ENCODE data around the gene FUT3. TPM values are rescaled to one million over a fixed set of nuclear protein-coding genes. Genes with fewer than 3 reads are reported as not detected.

Gene FUT3
- total and polyA plus RNA-seq, 8 donors: 1.1 to 119 (median 7.8) TPM

- intact Hi-C loops (cut with DNase I; ENCODE audit: low total_unique reads): loop anchor here (10.0 kb wide), 1 partner anchor 90 kb away; the partner anchor contains the start of gene NRTN
- Histone ChIP-seq H3K4me3 (no peak overlapping the region), H3K27me3 (peaks cover 0 to 27% (median 14%) of the 10 kb centered on the region in 3 donors), H3K36me3 (peaks cover 22 to 38% (median 31%) of the 10 kb centered on the region in 4 donors), H3K4me1 (peaks cover 16 to 64% (median 32%) of the 10 kb centered on the region in 4 donors), H3K9me3 (no peaks in the 10 kb centered on the region), H3K27ac (peak overlapping the region in 2 of 5 donors; percentile 52 to 77)
- DNase-seq: no peak
- 52 to 72% (median 66%) methylated on average over 10 to 28 of the region's 28 CpGs for WGBS, 5 donors
- no peak for TF ChIP-seq CTCF (IDR thresholded peaks at IDR 0.05)
- no peak for TF ChIP-seq POLR2AphosphoS5 (IDR thresholded peaks at IDR 0.05)
- no peak for TF ChIP-seq EP300 (IDR thresholded peaks at IDR 0.05)
- no peak for TF ChIP-seq POLR2A (IDR thresholded peaks at IDR 0.05)
Measured at GRCh38 chr19:5894704-5895349, 43.6 kb upstream of the FUT3 start.

- DNase-seq: peak in 1 of 2 donors; percentile 48
Measured at GRCh38 chr19:5893907-5894703, 42.9 kb upstream of the FUT3 start.

GRCh38 chr19:5893296-5893903, 42.2 kb upstream of the FUT3 start:
- 73 to 89% (median 80%) methylated on average over 9 to 13 of the region's 13 CpGs for WGBS, 5 donors

More at GRCh38 chr19:5893907-5894703, 42.9 kb upstream of the FUT3 start:
- Histone ChIP-seq H3K4me3 (no peak overlapping the region), H3K27me3 (peaks cover 0 to 29% (median 14%) of the 10 kb centered on the region in 3 donors), H3K27ac (peak overlapping the region in 2 of 5 donors; percentile 52 to 77), H3K36me3 (peaks cover 22 to 35% (median 30%) of the 10 kb centered on the region in 4 donors), H3K4me1 (peaks cover 16 to 67% (median 32%) of the 10 kb centered on the region in 4 donors), H3K9me3 (no peaks in the 10 kb centered on the region)
- 20 to 73% (median 62%) methylated on average over 1 to 28 of the region's 28 CpGs for WGBS, 5 donors
- intact Hi-C loops (cut with DNase I; ENCODE audit: low total_unique reads): loop anchor here (10.0 kb wide), 1 partner anchor 89 kb away; the partner anchor contains the start of gene NRTN
- TF ChIP-seq EP300 (IDR thresholded peaks at IDR 0.05): no peak
- no peak for TF ChIP-seq POLR2A (IDR thresholded peaks at IDR 0.05)
- TF ChIP-seq CTCF (IDR thresholded peaks at IDR 0.05): no peak
- TF ChIP-seq POLR2AphosphoS5 (IDR thresholded peaks at IDR 0.05): no peak

More at GRCh38 chr19:5893296-5893903, 42.2 kb upstream of the FUT3 start:
- Histone ChIP-seq H3K27me3 (peaks cover 0 to 29% (median 14%) of the 10 kb centered on the region in 3 donors), H3K9me3 (no peaks in the 10 kb centered on the region), H3K4me3 (no peak overlapping the region), H3K27ac (peak overlapping the region in 2 of 5 donors; percentile 52 to 77), H3K4me1 (peaks cover 16 to 67% (median 32%) of the 10 kb centered on the region in 4 donors), H3K36me3 (peaks cover 22 to 35% (median 30%) of the 10 kb centered on the region in 4 donors)
- no peak for DNase-seq
- intact Hi-C loops (cut with DNase I; ENCODE audit: low total_unique reads): loop anchor here (10.0 kb wide), 1 partner anchor 89 kb away; the partner anchor contains the start of gene NRTN
- TF ChIP-seq POLR2A (IDR thresholded peaks at IDR 0.05) (no peak), POLR2AphosphoS5 (IDR thresholded peaks at IDR 0.05) (no peak), EP300 (IDR thresholded peaks at IDR 0.05) (no peak), CTCF (IDR thresholded peaks at IDR 0.05) (no peak)

Measured in stomach (tissue), 9 donors.